Hepatocyte (in vitro differentiated cells): ENCODE data around the gene NTRK3. TPM values are rescaled to one million over a fixed set of nuclear protein-coding genes. Genes with fewer than 3 reads are reported as not detected.

Experiments
- DNase-seq: peaks from one replicate; pipeline ENCODE4 v3.0.0-alpha.2; 2016; ENCODE audit warnings: low spot score
- H2AFZ ChIP-seq: fragments of 200-600 bp; sonication (generic); 2 replicates; pipeline ENCODE4 v1.6.0; 2016; ENCODE audit warnings: antibody characterized with exemption, mild to moderate bottlenecking
- H3K27ac ChIP-seq: fragments of 200-600 bp; sonication (generic); 2 replicates; pipeline ENCODE4 v1.5.1; 2016; ENCODE audit warnings: mild to moderate bottlenecking
- H3K27me3 ChIP-seq: fragments of 200-600 bp; sonication (generic); 2 replicates; pipeline ENCODE4 v1.6.1; 2016
- H3K36me3 ChIP-seq: fragments of 200-600 bp; sonication (generic); replicated peaks from 2 replicates; pipeline ENCODE4 v1.5.1; 2016; ENCODE audit warnings: low read depth; ENCODE audit not compliant: insufficient read depth
- H3K4me1 ChIP-seq: fragments of 200-600 bp; sonication (generic); 2 replicates; pipeline ENCODE4 v1.5.1; 2016; ENCODE audit warnings: mild to moderate bottlenecking, moderate library complexity; ENCODE audit not compliant: insufficient read depth
- H3K4me2 ChIP-seq: fragments of 200-600 bp; sonication (generic); 2 replicates; pipeline ENCODE4 v1.6.0; 2016
- H3K4me3 ChIP-seq: fragments of 200-600 bp; sonication (generic); 2 replicates; pipeline ENCODE4 v1.5.1; 2016; ENCODE audit warnings: mild to moderate bottlenecking
- H3K79me2 ChIP-seq: fragments of 200-600 bp; sonication (generic); 2 replicates; pipeline ENCODE4 v1.6.0; 2017; ENCODE audit warnings: mild to moderate bottlenecking
- H3K9me2 ChIP-seq: fragments of 200-600 bp; sonication (generic); replicated peaks from 2 replicates; pipeline ENCODE4 v1.6.0; 2017; ENCODE audit warnings: mild to moderate bottlenecking; ENCODE audit not compliant: insufficient read depth
- H3K9me3 ChIP-seq: fragments of 200-600 bp; sonication (generic); 2 replicates; pipeline ENCODE4 v1.5.1; 2016; ENCODE audit warnings: low read depth, mild to moderate bottlenecking
- H4K20me1 ChIP-seq: fragments of 200-600 bp; sonication (generic); 2 replicates; pipeline ENCODE4 v1.6.0; 2016; ENCODE audit warnings: mild to moderate bottlenecking; ENCODE audit not compliant: insufficient read depth, poor library complexity, severe bottlenecking
- EZH2 ChIP-seq: fragments of 200-600 bp; sonication (generic); IDR thresholded peaks from 2 replicates; pipeline ENCODE4 v1.6.1; 2016; ENCODE audit warnings: antibody characterized with exemption, mild to moderate bottlenecking, borderline replicate concordance
- EZH2phosphoT487 ChIP-seq: fragments of 200-600 bp; sonication (generic); IDR thresholded peaks from one replicate; pipeline ENCODE4 v1.6.1; 2018; ENCODE audit warnings: antibody characterized with exemption, mild to moderate bottlenecking, low read depth, moderate library complexity; ENCODE audit not compliant: unreplicated experiment, severe bottlenecking
- WGBS: methylation state at CpG from one replicate; pipeline ENCODE4 v1.1.6; 2016; ENCODE audit warnings: low lambda C conversion rate; ENCODE audit errors: missing lambda C conversion rate; 5-methylcytosine and 5-hydroxymethylcytosine counted together
- polyA plus RNA-seq: library from polyadenylated mRNA; unstranded; fragments of >200 nt; fragmentation: Nextera tagmentation; extraction: Ambion mirVana; gene quantifications from 2 replicates; pipeline ENCODE4 v1.2.1, GENCODE V29; 2016
- total RNA-seq: library from RNA; depleted of rRNA; stranded (reverse); fragments of >200 nt; gene quantifications from 2 replicates; pipeline ENCODE4 v1.2.3, GENCODE V29; 2014
- TF ChIP-seq, protein P1 (sequence below): fragments of 200-600 bp; sonication (generic); IDR thresholded peaks from 2 replicates; pipeline ENCODE4 v1.5.1; 2016; ENCODE audit warnings: antibody characterized with exemption, mild to moderate bottlenecking; ENCODE audit not compliant: poor library complexity

The NTRK3 gene
- total and polyA plus RNA-seq, 2 experiments from 2014 or later = 4.9 to 5.6 TPM

DNA sequence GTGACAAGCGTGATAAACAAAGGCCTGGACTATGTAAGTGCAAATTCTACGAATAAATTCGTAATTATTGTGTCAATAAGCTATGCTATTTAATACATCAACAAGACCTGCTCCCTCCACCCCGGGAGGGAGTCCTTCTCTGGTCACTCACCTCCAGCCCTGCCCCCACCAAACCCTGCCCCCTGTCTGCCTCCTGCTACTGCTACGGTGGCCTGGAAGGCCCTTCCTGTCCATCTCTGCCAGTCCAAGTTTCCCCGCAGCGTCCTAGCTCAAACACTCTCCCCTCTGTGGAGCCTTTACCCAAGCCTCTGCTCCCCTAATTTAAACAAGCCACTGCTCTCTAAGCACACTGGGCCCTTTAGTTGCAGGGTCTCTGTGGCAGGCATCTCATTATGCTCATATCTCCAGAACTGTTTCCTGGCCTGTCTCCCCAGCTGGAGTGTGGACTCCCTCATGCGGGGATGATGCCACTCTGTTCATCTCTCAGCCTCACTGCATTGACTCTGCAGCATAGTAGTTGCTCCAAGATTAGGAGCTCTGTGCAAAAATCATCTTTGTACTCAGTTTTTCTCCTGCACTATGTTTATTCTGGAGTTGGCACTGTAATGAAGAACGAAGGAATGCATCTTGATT, 241.2 kb downstream of the NTRK3 start:
- DNase-seq = no peak
- H3K36me3 ChIP-seq = no peaks in the 10 kb centered on the region
- no peak overlapping the region for H3K27ac ChIP-seq
- H2AFZ ChIP-seq = no peak overlapping the region
- H3K4me3 ChIP-seq = no peak overlapping the region
- 72% methylated on average over 9 of the region's 9 CpGs for WGBS
- TF ChIP-seq, protein P1, sequence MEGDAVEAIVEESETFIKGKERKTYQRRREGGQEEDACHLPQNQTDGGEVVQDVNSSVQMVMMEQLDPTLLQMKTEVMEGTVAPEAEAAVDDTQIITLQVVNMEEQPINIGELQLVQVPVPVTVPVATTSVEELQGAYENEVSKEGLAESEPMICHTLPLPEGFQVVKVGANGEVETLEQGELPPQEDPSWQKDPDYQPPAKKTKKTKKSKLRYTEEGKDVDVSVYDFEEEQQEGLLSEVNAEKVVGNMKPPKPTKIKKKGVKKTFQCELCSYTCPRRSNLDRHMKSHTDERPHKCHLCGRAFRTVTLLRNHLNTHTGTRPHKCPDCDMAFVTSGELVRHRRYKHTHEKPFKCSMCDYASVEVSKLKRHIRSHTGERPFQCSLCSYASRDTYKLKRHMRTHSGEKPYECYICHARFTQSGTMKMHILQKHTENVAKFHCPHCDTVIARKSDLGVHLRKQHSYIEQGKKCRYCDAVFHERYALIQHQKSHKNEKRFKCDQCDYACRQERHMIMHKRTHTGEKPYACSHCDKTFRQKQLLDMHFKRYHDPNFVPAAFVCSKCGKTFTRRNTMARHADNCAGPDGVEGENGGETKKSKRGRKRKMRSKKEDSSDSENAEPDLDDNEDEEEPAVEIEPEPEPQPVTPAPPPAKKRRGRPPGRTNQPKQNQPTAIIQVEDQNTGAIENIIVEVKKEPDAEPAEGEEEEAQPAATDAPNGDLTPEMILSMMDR = no peak
- no peak overlapping the region for H3K4me2 ChIP-seq
- no peaks in the 10 kb centered on the region for H3K9me3 ChIP-seq
- H4K20me1 ChIP-seq = no peaks in the 10 kb centered on the region
- no peaks in the 10 kb centered on the region for H3K27me3 ChIP-seq
- H3K4me1 ChIP-seq = no peaks in the 10 kb centered on the region
- no peaks in the 10 kb centered on the region for H3K79me2 ChIP-seq
- H3K9me2 ChIP-seq = no peaks in the 10 kb centered on the region

DNA sequence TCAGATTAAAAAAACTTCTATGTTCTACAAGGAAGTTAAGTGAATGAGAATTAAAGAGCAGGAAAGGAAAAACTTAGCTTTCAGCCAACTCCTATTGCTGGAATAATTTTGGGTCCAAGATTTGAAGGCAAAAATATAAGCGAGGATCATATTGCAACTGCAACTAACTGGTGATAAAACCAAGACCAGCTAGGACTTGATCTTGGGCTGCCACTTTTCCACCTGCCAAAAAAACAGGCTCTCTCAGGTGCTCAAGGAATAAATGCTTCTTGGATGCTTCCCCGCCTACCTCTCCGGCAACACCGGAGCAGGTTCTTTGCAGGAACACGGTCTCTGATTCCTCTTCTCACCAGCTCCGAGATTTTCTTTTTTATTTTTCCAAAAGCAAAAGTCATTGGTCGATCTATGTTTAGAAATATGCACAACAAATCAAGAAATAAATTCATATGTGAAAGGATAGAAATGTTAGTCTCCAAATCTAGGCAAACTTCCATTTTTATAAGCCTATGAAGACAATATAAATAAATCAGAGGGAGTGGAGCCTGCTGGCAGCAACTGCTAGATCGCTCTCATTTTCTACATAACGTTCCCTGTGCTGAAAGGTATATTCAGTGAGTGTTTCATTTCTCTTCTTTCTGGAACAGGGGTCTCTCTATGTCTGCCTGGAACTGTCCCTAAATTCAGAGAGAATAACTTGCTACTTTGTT, 241.9 kb downstream of the NTRK3 start:
- no peak overlapping the region for H3K4me3 ChIP-seq
- WGBS = 87% methylated on average over 9 of the region's 9 CpGs
- H3K9me3 ChIP-seq = no peaks in the 10 kb centered on the region
- H2AFZ ChIP-seq = no peak overlapping the region
- no peak overlapping the region for H3K27ac ChIP-seq
- no peaks in the 10 kb centered on the region for H4K20me1 ChIP-seq
- no peaks in the 10 kb centered on the region for H3K4me1 ChIP-seq
- H3K4me2 ChIP-seq = no peak overlapping the region
- TF ChIP-seq, protein P1 = no peak
- TF ChIP-seq EZH2 (no peak), EZH2phosphoT487 (no peak)
- no peak for DNase-seq
- H3K27me3 ChIP-seq = no peaks in the 10 kb centered on the region
- no peaks in the 10 kb centered on the region for H3K79me2 ChIP-seq
- no peaks in the 10 kb centered on the region for H3K9me2 ChIP-seq
- H3K36me3 ChIP-seq = no peaks in the 10 kb centered on the region

DNA sequence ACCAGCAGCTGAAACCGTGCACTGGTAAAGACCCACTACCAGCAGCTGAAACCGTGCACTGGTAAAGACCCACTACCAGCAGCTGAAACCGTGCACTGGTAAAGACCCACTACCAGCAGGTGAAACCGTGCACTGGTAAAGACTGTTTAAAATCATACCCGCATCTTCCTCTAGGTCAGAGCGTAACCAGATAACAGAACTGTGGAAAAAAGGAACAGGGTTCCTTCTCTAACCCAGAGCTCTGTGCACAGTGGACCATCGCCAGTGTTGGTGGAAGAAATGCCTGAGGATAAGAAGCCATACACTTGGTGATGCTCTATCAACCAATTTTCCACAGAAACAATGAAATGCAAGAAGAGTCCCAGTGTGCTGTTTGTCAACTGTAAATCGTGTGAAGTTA, 243.4 kb downstream of the NTRK3 start:
- no peak for TF ChIP-seq EZH2
- 94% methylated on average over 8 of the region's 8 CpGs for WGBS
- Histone ChIP-seq H2AFZ (no peak overlapping the region), H4K20me1 (no peaks in the 10 kb centered on the region), H3K27me3 (no peaks in the 10 kb centered on the region), H3K4me1 (no peaks in the 10 kb centered on the region), H3K79me2 (no peaks in the 10 kb centered on the region), H3K4me2 (no peak overlapping the region), H3K27ac (no peak overlapping the region), H3K9me2 (no peaks in the 10 kb centered on the region), H3K36me3 (no peaks in the 10 kb centered on the region), H3K4me3 (no peak overlapping the region), H3K9me3 (no peaks in the 10 kb centered on the region)
- DNase-seq = no peak

DNA sequence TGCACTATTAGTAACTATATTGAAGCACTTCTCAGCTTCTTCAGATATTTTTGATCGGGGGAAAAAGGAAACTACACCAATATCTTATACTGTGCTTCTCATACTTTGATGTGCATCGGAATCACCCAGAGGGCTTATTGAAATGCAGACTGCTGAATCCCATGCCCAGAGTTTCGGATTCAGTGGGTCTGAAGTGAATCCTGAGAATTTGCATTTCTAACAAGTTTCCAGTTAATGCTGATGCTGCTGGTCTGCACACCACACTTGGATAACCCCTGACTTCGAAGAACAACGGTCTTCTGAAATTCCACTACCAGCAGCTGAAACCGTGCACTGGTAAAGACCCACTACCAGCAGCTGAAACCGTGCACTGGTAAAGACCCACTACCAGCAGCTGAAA, 243.9 kb downstream of the NTRK3 start:
- Histone ChIP-seq H3K36me3 (no peaks in the 10 kb centered on the region), H3K9me2 (no peaks in the 10 kb centered on the region), H3K27me3 (no peaks in the 10 kb centered on the region), H3K4me3 (no peak overlapping the region), H3K79me2 (no peaks in the 10 kb centered on the region), H3K4me1 (no peaks in the 10 kb centered on the region), H3K27ac (no peak overlapping the region), H4K20me1 (no peaks in the 10 kb centered on the region), H3K4me2 (no peak overlapping the region), H3K9me3 (no peaks in the 10 kb centered on the region), H2AFZ (no peak overlapping the region)
- TF ChIP-seq EZH2 = no peak
- TF ChIP-seq, protein P1 = no peak
- no peak for DNase-seq
- WGBS = 86% methylated on average over 7 of the region's 7 CpGs
